ENCODE data around the gene TOR4A. TPM values are rescaled to one million over a fixed set of nuclear protein-coding genes. Genes with fewer than 3 reads are reported as not detected.
"Not testable (repeated sequence)": the region's sequence is repeated elsewhere in the genome, so short reads cannot be mapped to it uniquely, and the experiment has no call there.

Gene TOR4A
- total RNA-seq, 1 donor from 2014 or later: 3.6 TPM

- DNase-seq (ENCODE audit: low read depth): no peak
Measured at GRCh38 chr9:137251490-137252268, 25.8 kb upstream of the TOR4A start.

- no peak for DNase-seq (ENCODE audit: low read depth)
Measured at GRCh38 chr9:137252555-137253506, 24.7 kb upstream of the TOR4A start.

- DNase-seq (ENCODE audit: low read depth): peak; percentile 62
Measured at GRCh38 chr9:137253717-137254623, 23.6 kb upstream of the TOR4A start.

- peak; percentile 88 for DNase-seq (ENCODE audit: low read depth)
Measured at GRCh38 chr9:137254624-137255447, 22.7 kb upstream of the TOR4A start, which contains the start of gene NELFB. Gene NELFB (plus strand): TSS chr9:137255327.

DNA sequence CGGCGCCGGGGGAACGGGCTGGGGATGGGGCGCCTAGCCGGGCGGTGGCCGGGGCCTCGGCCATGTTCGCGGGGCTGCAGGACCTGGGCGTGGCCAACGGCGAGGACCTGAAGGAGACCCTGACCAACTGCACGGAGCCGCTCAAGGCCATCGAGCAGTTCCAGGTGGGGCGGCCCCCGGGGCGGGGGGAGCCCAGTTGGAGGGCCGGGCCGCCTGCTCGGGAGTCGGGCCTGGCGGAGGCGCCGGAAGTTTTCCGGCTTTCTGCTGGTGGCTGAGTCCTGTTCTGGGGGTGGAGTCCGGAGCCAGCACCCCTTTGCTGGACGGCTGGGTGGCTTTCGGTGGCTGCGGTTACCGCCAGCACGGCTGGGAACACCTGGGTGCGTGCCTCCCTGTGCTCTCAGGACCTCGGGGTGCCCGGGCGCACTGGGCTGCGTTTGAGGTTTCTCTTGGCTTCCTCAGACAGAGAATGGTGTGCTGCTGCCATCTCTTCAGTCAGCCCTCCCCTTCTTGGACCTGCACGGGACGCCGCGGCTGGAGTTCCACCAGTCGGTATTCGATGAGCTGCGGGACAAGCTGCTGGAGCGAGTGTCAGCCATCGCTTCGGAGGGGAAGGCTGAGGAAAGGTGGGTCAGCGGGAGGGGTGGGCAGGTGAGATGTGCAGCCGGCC lies 21.9 kb upstream of the TOR4A start:
- DNase-seq (ENCODE audit: low read depth): peak; percentile 48

DNA sequence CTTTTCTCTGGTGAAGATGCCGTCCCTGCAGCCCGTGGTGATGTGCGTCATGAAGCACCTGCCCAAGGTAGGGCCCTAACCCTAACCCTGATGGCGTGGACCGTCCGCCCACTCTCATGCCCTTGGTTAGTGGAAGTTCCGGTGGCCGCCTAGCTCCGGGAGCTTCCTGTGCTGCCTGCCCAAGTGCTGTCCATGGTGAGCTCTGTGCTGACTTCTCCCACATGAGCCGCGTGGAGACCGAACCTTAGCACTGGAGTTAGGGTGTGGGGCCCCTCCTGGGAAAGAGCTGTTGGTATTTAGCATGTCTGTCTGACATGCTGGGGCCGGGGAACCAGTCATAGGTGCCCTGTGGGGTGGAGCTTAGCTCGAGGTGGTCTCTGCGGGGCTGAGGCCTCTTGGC lies 21.2 kb upstream of the TOR4A start:
- no peak for DNase-seq (ENCODE audit: low read depth)

DNA sequence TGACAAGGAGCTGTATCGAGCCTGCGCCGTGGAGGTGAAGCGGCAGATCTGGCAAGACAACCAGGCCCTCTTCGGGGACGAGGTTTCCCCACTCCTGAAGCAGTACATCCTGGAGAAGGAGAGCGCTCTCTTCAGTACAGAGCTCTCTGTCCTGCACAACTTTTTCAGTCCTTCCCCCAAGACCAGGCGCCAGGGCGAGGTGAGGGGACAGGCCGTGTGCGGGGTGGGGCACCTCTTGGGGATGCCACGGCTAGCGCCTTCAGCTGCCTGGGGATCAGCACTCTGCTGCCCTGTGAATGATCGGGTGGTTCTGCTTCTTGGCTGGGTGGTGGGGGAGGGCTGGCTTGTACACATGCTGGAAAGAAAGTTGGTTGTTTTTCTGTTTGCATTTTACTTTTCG lies 20.7 kb upstream of the TOR4A start:
- DNase-seq (ENCODE audit: low read depth): no peak

DNA sequence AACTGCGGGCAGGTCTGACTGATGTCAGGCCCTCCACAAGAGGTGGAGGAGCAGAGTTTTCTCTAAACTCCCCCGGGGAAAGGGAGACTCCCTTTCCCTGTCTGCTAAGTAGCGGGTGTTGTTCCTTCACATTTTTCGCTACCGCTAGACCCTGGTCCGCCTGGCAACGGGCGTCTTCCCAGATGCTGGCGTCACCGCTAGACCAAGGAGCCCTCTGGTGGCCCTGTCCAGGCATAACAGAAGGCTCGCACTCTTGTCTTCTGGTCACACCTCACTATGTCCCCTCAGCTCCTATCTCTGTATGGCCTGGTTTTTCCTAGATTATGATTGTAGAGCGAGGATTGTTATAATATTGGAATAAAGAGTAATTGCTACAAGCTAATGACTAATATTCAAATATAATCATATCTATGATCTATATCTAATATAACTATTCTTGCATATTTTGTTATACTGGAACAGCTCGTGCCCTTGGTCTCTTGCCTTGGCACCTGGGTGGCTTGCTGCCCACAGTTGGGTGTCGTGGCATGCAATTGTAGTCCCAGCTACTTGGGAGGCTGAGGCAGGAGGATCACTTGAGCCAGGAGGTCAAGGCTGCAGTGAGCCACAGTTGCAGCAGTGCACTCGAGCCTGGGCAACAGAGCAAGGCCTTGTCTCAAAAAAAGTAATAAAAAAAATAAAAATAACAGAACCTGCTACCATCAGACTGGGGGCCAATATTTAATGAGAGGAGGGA lies 15.2 kb upstream of the TOR4A start:
- DNase-seq (ENCODE audit: low read depth): not testable (repeated sequence)

GRCh38 chr9:137262909-137263285 lies 14.6 kb upstream of the TOR4A start:
- DNase-seq (ENCODE audit: low read depth): no peak

DNA sequence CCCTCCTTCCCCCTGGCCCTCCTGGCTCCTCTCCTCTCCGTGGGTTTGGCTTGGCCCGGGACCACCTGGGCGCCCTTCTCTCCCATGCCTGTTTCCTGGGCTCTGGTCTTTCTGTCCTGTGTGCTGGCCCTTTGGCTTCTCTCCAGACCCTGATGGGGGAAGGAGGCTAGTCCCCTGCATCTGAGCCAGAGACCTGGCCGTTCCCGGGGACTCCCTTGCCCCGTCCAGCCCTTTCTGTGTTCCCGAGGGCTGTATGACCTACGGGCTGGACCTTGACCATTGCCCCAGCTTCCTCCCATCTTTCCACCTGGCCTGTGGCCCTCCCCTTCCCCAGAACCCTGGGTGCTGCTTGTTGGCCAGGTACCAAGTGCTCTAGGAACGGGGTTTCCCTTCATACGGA lies 14.0 kb upstream of the TOR4A start:
- DNase-seq (ENCODE audit: low read depth): no peak

GRCh38 chr9:137264067-137264466 lies 13.5 kb upstream of the TOR4A start:
- no peak for DNase-seq (ENCODE audit: low read depth)

DNA sequence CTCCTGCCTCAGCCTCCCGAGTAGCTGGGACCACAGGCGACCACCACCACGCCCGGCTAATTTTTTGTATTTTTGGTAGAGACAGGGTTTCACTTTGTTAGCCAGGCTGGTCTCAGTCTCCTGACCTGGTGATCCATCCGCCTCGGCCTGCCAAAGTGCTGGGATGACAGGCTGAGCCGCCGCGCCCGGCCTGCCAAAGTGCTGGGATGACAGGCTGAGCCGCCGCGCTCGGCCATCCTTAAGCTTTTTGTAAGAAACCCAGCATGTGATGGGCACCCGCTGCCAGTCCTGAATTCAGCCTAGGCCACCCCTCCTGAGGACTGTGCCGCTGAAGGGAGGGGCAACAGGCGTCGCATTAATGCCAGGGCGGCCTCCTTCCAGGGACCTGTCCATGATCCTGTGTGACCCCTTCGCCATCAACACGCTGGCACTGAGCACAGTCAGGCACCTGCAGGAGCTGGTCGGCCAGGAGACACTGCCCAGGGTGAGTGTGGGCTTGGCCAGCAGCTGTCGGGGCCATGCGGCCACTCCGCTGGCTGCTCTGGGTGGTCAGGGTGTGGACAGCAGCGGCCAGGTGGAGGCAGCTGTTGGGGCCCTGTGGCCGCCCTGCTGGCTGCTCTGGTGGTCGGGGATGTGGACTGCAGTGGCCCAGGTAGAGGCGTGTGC lies 11.9 kb upstream of the TOR4A start:
- DNase-seq (ENCODE audit: low read depth): no peak

- DNase-seq (ENCODE audit: low read depth): no peak
Measured at GRCh38 chr9:137266162-137266527, 11.4 kb upstream of the TOR4A start.

DNA sequence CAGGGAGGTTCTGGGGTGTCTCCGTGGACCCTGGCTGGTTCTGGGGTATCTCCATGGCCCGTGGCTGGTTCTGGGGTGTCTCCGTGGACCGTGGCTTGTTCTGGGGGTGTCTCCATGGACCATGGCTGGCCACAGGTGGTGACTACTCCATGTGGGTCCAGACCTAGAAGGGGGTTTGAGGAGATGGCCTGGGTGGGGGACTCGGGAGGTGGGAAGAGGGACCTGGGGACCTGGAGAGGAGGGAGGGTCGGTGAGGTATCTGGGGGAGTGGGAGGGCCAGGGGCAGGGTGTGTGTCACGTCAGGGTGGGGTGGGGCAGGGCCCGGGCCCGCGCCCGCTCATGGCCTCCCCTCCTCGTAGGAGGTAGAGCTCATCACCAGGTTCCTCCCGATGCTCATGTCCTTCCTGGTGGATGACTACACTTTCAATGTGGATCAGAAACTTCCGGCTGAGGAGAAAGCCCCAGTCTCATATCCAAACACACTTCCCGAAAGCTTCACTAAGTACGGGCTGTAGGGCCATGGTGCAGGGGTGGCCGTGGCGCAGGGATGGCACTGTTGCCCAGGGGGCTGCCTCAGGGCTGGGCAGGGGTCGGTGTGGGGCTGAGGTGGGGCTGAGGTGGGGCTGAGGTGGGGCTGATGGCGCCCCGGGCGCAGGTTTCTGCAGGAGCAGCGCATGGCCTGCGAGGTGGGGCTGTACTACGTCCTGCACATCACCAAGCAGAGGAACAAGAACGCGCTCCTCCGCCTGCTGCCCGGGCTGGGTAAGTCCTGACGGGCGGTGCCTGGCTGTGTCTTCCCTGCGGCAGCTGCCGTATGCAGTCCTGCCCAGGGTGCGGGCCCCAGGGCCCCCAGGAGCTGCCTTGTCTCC lies 10.7 kb upstream of the TOR4A start:
- no peak for DNase-seq (ENCODE audit: low read depth)

DNA sequence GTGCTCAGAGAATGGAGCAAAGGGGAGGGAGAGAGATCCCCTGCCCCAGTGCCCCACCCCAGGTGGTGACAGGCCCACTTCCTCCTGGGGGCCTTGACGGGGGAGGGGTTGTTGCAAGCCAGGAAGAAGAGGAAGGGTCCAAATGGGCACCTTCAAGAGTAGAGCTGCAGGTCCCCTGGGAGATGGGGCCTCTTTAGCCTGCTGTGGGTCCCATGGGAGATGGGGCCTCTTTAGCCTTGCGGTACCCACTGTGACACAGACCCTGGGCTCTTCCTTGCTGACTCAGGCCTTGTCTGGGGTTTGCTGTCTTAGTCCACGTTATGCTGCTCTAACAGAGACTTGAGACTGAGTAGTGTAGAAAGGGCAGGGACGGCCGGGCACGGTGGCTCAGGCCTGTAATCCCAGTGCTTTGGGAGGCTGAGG lies 9.6 kb upstream of the TOR4A start:
- DNase-seq (ENCODE audit: low read depth): no peak

DNA sequence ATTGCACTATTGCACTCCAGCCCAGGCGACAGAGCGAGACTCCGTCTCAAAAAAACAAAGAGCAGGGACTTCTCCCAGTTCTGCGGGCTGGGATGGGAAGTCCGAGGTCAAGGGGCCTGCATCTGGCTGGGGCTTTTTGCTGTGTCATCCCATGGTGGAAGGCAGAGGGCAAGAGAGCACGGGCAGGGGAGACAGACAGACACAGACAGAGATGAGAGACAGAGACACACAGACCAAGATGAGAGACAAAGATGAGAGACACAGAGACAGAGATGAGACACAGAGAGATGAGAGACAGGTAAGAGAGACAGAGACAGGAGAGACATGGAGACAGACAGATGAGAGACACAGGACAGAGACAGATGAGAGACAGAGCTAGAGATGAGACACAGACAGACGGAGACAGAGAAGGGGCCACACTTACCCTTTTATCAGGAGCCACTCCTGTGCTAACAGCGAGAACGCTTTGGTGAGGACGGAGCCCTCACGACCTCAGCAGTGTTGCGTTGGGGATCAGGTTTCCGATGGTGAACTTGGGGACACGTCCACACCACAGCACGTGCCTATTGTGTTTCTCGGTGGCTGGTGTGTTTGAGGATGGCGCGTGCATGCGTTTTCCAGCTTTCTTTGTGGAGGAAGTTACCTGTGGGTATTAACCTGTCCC lies 8.9 kb upstream of the TOR4A start:
- no peak for DNase-seq (ENCODE audit: low read depth)

- peak; percentile 24 for DNase-seq (ENCODE audit: low read depth)
Measured at GRCh38 chr9:137269231-137269772, 8.2 kb upstream of the TOR4A start.
